Calu3 (cell line): ENCODE results near the gene CEP85. TPM values are rescaled to one million over a fixed set of nuclear protein-coding genes. Genes with fewer than 3 reads are reported as not detected.

ENCODE experiments used
- BruUV-seq: library from RNA; stranded (reverse); fragments of 400-500 nt; replicated peaks from 2 replicates; lab custom pipeline; 2021; lab: Mats Ljungman, UMichigan
- CTCF ChIA-PET: fragments of 300-600 bp; sonication (Branson Sonifier 250); formaldehyde crosslinking; loops from one replicate; lab custom pipeline; 2022; ENCODE audit warnings: antibody characterized with exemption; lab: Charles Lee
- DNase-seq: peaks from one replicate; pipeline ENCODE4 v3.0.0; 2022
- H3K27ac Mint-ChIP-seq: one replicate; pipeline ENCODE4 v1.8.0; 2022; ENCODE audit warnings: mixed read lengths; ENCODE audit not compliant: unreplicated experiment
- H3K27me3 Mint-ChIP-seq: one replicate; pipeline ENCODE4 v1.8.0; 2022; ENCODE audit warnings: mixed read lengths; ENCODE audit not compliant: unreplicated experiment
- H3K36me3 Mint-ChIP-seq: one replicate; pipeline ENCODE4 v1.8.0; 2022; ENCODE audit warnings: mild to moderate bottlenecking, moderate library complexity, mixed read lengths; ENCODE audit not compliant: insufficient read depth, unreplicated experiment
- H3K4me1 Mint-ChIP-seq: one replicate; pipeline ENCODE4 v1.8.0; 2022; ENCODE audit warnings: mild to moderate bottlenecking, low read depth, mixed read lengths; ENCODE audit not compliant: unreplicated experiment
- H3K4me3 Mint-ChIP-seq: one replicate; pipeline ENCODE4 v1.8.0; 2022; ENCODE audit warnings: mild to moderate bottlenecking, low read depth, moderate library complexity, mixed read lengths; ENCODE audit not compliant: unreplicated experiment
- H3K9me3 Mint-ChIP-seq: one replicate; pipeline ENCODE4 v1.8.0; 2022; ENCODE audit warnings: low read depth, mixed read lengths; ENCODE audit not compliant: unreplicated experiment
- CTCF ChIP-seq: fragments of 200-600 bp; IDR thresholded peaks from one replicate; pipeline ENCODE4 v1.8.0; 2022; ENCODE audit warnings: antibody characterized with exemption; ENCODE audit not compliant: unreplicated experiment
- intact Hi-C: fragments of 100-400 bp; cut with micrococcal nuclease; formaldehyde crosslinking; loops from one replicate; pipeline ENCODE4 v1.10.0; 2022; ENCODE audit not compliant: unreplicated experiment
- total RNA-seq: library from RNA; stranded (reverse); gene quantifications from 2 replicates; pipeline ENCODE4 v1.2.3, GENCODE V29; 2022

The CEP85 gene
- total RNA-seq, 1 experiment from 2014 or later: 19.9 TPM

GRCh38 chr1:26203642-26204318 lies 30.2 kb upstream of the CEP85 start:
- CTCF ChIA-PET: no interaction called here
- Mint-ChIP-seq H3K4me1 (no peaks in the 10 kb centered on the region), H3K9me3 (no peaks in the 10 kb centered on the region), H3K4me3 (no peak overlapping the region), H3K36me3 (no peaks in the 10 kb centered on the region), H3K27me3 (peaks cover 62% of the 10 kb centered on the region), H3K27ac (no peak overlapping the region)
- DNase-seq: no peak
- intact Hi-C loops: no loop called here
- TF ChIP-seq CTCF: no peak
- BruUV-seq: no TSS peak

- BruUV-seq: no TSS peak
- DNase-seq: no peak
- Mint-ChIP-seq H3K27ac (no peak overlapping the region), H3K9me3 (no peaks in the 10 kb centered on the region), H3K4me1 (no peaks in the 10 kb centered on the region), H3K27me3 (peaks cover 31% of the 10 kb centered on the region), H3K36me3 (no peaks in the 10 kb centered on the region), H3K4me3 (no peak overlapping the region)
- intact Hi-C loops: no loop called here
- CTCF ChIA-PET: no interaction called here
- no peak for TF ChIP-seq CTCF
Measured at GRCh38 chr1:26210147-26210870, 23.7 kb upstream of the CEP85 start.

- no TSS peak for BruUV-seq
- H3K27me3 Mint-ChIP-seq: peaks cover 24% of the 10 kb centered on the region
- no peak overlapping the region for H3K4me3 Mint-ChIP-seq
- CTCF ChIA-PET: no interaction called here
- H3K9me3 Mint-ChIP-seq: no peaks in the 10 kb centered on the region
- H3K4me1 Mint-ChIP-seq: no peaks in the 10 kb centered on the region
- H3K36me3 Mint-ChIP-seq: no peaks in the 10 kb centered on the region
- TF ChIP-seq CTCF: no peak
- intact Hi-C loops: no loop called here
- no peak overlapping the region for H3K27ac Mint-ChIP-seq
- DNase-seq: no peak
Measured at GRCh38 chr1:26212726-26213125, 21.3 kb upstream of the CEP85 start.

GRCh38 chr1:26213335-26213905 lies 20.6 kb upstream of the CEP85 start:
- H3K4me1 Mint-ChIP-seq: no peaks in the 10 kb centered on the region
- no peak for DNase-seq
- TF ChIP-seq CTCF: no peak
- H3K27ac Mint-ChIP-seq: no peak overlapping the region
- intact Hi-C loops: no loop called here
- CTCF ChIA-PET: interaction anchor here (0.7 kb wide), 1 partner anchor 109 kb away, joined by 3 read pairs; no protein-coding TSS in a partner anchor
- BruUV-seq: no TSS peak
- no peaks in the 10 kb centered on the region for H3K9me3 Mint-ChIP-seq
- H3K4me3 Mint-ChIP-seq: no peak overlapping the region
- H3K27me3 Mint-ChIP-seq: peaks cover 24% of the 10 kb centered on the region
- H3K36me3 Mint-ChIP-seq: no peaks in the 10 kb centered on the region
